HG03103 (cell line): ENCODE measurements around the gene NABP2.
A peak's percentile ranks its signal among the peaks of the same experiment; 100 is the strongest.
"Not testable (repeated sequence)": the region's sequence is repeated elsewhere in the genome, so short reads cannot be mapped to it uniquely, and the experiment has no call there.

Source experiments
- ATAC-seq: cut with Tn5 transposase; IDR thresholded peaks from one replicate; pipeline ENCODE4 v1.9.1; 2021; ENCODE audit warnings: low read depth; ENCODE audit not compliant: unreplicated experiment

NABP2 gene

DNA sequence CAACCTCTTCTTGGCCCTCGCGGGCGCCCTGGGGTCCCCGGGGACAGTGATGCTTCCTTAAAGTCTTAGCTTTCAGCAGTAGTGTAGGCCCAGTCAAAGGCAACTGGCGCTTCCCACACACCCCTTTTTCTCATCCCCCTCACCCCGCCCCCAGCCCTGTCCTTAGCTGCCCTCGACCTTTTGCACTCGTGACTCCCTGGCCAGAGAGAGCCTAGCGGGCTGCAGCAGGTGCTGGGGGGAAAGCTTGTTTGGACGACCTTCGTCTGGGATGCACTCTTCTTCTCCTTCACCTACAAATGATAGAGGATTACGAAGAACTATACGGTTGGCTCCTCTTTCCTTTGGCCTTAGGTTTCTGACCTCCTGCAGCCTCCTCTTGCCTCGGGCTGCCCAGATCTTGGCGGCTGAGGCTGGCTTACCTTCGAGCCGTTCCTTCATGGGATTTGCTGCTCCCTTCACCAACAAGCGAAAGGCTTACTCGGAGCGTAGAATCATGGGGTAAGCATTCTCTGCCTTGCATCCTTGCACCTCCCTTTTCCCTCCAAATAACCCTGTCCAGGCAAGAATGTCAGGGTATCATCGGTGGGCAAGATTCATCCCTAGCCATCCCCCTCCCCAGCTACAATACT, 43.4 kb downstream of the NABP2 start:
- peak; percentile 12 for ATAC-seq

GRCh38 chr12:56271031-56271430, 46.9 kb downstream of the NABP2 start:
- no peak for ATAC-seq

DNA sequence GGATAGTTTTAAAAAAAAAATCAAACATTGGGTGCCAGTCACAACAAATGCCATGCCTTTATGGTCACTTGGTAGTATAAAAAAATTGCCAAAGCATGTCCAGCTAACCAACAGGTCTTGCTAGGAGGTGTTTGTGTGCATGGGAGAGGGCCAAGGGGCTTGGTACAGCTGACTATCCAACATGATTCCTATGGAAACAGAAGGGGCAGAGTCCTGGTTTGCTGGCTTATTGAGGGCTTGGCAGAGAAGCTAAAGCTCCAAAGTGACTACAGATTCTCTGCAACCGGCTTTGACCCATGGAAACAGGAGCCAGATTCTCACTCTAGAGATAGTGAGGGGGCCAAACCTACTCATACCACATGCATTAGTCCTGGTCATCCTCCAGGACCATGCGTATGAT, 48.3 kb downstream of the NABP2 start:
- ATAC-seq = not testable (repeated sequence)

GRCh38 chr12:56274299-56274698, 50.2 kb downstream of the NABP2 start:
- no peak for ATAC-seq

GRCh38 chr12:56278905-56279304, 54.8 kb downstream of the NABP2 start:
- ATAC-seq = no peak
